NCI-H2196 treated with DMSO at 0.1 percent for 48 hours (cell line): ENCODE results near the gene NCAPD3.
"Not testable (repeated sequence)": the region's sequence is repeated elsewhere in the genome, so short reads cannot be mapped to it uniquely, and the experiment has no call there.

ENCODE experiments used
- DNase-seq: peaks from one replicate; lab custom pipeline; 2025; ENCODE audit not compliant: unreplicated experiment; lab: John Stamatoyannopoulos, UW

The NCAPD3 gene

DNA sequence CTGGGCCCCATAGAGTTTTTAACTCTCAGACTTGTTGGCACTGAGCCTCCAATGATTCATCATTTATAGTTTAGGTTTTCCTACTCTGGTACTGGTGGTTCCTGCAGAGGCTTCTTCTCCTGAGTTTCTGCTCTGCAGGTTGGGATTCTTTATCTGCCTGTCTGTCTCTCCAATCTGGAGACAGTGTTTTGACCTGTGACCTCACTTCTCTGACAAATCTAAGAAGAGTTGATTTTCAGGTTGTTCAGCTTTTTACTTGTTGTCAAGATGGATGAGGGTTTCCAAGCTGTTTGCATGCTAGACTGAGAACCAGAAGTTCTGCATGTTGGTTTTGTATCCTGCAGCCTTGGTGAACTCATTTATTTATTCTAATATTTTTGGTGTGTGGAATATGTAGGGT lies 91.0 kb downstream of the NCAPD3 start:
- DNase-seq = no peak

DNA sequence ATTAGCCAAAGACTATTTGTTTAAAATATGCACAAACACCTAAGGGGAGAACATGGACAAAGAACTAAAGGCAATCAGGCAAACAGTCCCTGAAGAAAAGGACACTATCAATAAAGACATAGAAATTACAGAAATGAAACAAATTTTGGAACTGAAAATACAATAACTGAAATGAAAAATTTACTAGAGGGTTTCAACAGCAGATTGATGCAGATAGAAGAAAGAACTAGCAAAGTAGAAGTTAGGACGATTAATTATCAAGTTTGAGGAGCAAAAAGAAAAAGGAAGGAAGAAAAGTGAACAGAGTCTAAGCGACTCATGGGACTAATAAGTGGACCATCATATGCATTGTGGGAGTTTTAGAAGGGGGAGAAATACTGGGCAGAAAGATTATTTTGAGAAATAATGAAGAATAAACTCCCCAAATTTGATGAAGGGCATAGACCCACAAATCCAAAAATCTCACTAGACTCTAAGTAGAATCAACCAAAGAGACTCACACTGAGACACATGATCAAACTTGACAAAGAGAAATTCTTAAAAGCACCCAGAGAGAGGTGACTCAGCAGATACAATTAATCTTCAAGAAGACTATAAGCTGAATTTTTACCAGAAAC lies 92.0 kb downstream of the NCAPD3 start:
- no peak for DNase-seq

DNA sequence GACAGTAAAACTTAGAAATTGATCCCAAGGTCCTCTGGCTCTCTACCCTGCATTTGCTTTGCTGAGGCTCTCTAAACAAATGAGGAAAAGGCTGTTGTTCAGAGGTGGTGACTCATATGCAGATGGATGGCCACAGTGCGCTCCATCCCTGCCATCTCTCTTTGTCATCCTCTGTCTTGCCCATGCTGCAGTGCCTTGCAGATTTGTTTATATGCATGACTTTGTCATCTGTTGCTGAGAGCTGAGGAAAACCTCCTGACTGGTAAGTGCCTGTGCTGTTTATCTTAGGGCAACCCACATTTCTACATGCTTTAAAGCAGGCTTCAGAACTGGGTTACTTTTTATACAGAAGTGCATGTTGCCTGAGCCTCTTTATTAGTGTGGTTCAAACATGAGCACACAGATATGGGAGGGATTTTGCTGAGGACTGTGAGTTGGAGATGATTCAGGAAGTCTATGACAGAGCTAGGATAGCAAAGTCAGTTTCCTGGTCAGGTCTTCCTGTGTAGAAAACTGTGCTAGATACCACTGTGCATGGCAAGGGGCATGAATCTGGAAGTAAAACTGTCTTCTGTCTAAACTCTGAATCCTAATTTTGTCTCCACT lies 97.4 kb downstream of the NCAPD3 start:
- DNase-seq = no peak

DNA sequence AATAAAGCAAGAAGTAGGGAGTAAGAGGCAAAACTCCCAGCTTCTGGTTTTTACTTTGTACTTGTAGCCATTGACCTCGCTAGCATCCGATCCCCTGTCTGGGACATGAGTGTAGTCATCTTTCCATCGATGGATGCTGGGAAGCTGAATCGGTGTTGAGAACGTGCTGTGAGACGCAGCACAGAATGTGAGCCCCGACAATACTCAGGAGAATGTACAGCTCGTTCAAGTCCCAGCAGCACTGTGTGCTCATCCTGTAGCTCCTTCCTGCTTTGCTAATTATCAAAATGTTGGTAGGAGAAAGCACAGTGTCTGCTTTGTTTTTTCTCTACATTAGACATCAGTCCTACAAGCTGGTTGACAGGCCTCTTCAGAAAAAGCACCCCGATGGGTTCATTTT lies 98.3 kb downstream of the NCAPD3 start:
- no peak for DNase-seq

DNA sequence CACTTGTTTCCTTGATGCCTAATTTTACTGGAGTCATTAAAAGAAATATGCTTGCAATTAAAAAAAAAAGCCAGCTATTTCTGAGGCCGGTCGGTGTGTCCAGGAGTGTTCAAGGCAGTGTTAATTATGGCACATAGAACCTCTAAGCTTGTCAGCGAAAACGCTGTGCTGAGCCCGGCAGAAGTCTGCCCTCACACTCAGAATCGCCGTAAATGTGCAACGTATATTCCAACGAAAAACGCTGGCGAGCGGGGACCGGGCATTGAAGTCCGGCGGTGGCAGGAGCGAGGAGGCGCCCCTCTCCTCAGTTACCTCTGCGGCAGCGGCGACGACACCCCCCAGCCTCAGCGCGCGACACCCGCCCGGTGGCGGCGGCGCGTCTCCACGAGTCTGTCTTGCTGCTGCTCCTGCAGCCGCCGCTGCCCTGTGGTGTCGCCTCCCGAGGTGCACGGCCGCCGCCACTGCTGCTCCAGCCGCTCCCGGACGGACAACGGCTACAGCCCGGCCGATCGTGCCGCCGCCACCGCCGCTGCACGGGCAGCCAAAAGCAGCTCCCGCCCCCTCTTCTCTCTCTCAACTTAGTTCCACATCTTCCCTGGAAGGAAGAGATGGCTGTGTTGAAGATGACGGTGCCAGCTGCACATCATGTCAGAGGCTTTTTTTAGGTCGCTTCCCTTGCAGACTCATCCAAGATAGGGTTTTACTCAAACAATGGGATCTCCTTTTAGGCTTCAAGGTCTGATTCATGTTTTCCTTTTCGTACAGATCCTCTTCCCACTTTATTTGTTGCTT lies 98.9 kb downstream of the NCAPD3 start:
- no peak for DNase-seq

DNA sequence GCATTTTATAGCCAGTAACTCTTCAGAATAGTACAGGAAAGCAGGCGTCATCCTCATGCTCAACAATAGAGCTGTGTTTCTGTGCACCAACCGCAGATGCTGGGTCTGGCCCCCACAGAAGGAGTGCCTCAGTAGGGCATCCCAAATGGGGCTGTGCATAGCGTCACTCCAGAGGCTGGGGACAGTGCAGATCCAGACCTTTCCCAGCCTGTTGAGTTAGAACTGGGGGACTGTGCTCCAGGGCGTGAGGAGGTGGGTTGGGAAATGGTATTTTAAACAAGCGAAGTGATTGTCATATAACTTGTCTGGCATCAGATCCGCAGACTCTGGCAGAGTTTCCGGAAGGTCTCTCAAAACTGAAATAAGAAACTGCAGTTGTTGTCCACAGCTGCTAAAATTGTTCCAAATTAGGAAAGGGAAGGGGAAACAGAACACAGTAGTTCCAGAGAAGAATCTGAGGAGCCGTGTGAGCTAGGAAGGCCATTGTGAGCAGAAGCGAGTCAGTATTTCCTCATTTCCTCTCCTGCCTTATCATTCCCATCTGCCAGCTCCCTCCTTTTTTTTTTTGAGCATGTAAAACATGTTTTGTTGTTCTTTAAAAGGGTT lies 102.7 kb downstream of the NCAPD3 start:
- DNase-seq = no peak

DNA sequence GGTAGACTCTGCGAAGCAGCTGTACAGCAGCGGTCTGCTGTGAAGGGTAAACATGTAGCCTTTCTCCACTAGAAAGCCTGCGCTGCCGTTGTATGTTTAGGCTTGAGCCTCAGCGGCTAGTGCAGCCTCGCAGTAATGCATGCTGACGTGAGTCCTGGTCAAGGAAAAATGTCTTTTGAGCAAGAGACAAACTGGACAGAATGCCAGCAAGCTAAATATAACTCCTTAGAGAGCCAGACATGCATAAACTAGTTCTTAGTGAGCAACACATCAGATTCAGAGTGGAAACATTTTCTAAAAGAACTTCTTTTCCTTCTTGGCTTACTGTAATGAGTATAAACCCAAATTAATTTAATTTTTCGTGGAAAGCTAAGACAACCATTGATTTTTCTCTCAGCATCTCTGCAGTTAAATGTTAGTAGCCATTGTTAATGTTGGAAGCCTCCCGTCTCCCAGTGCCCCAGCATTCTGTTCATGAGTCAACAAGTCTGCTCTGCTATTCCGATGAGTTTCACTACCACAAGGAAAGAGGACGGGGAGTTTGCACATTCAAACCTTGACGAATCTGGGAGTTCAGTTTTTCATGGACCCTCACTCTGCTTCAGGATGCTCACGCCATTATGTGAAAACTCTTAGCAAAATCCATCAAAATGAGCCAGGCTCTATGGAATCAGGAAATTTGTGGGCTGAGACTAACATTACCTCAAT lies 103.5 kb downstream of the NCAPD3 start:
- DNase-seq = no peak

DNA sequence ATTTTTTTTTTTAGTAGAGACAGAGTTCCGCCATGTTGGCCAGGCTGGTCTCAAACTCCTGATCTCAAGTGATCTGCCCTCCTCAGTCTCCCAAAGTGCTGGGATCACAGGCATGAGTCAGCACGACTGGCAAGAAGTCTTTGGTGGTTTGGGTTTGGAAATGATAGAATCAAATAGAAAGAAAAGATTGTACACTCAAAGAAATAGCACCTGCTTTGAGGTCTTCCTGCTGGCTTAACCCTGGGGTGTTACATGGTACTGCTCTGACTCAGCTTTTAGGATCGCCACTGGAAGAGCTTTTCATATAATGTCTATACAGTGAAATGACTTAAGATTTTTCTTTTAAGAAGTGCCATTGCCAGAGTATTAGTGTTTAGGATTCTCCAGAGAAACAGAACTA lies 104.7 kb downstream of the NCAPD3 start:
- no peak for DNase-seq

DNA sequence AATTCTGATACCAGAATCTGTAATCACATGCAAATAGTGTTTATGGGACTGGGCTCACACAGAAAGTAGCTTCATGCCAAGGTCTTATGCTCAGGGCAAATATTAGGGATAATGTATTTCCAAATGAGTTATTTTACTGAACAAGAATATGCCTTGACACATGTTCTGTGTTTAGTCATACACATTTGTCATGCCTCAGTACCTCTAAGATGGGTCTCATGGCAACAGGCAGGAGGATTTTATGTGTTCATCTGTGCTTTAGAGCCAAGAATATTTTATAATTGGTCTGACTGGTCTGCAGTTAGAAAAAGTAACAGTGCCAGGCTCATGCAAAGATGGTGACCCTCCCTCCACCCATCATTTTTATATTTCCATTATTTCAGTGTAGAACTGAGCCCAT lies 105.8 kb downstream of the NCAPD3 start:
- DNase-seq = no peak

DNA sequence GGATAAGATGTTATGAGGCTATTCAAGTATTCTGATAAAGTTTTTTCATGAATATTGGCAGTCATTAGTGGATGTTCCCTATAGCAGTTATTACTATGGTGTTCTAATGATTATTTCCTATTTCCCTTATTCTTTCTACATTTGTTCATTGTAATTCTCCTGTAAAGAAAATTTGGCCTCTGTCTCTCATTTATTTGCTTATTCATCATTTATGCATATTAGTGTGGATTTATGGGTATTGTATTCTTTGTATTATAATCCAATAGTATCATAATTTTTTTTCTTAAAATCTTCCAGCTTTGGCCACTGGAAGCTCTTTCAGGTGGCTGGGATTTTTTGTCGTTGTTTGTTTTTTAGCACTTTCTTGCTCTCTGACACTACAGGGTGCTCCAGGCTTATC lies 107.6 kb downstream of the NCAPD3 start:
- DNase-seq = no peak

DNA sequence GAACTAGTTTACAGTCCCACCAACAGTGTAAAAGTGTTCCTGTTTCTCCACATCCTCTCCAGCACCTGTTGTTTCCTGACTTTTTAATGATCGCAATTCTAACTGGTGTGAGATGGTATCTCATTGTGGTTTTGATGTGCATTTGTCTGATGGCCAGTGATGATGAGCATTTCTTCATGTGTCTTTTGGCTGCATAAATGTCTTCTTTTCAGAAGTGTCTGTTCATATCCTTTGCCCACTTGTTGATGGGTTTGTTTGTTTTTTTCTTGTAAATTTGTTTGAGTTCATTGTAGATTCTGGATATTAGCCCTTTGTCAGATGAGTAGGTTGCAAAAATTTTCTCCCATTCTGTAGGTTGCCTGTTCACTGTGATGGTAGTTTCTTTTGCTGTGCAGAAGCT lies 110.0 kb downstream of the NCAPD3 start:
- DNase-seq = not testable (repeated sequence)

DNA sequence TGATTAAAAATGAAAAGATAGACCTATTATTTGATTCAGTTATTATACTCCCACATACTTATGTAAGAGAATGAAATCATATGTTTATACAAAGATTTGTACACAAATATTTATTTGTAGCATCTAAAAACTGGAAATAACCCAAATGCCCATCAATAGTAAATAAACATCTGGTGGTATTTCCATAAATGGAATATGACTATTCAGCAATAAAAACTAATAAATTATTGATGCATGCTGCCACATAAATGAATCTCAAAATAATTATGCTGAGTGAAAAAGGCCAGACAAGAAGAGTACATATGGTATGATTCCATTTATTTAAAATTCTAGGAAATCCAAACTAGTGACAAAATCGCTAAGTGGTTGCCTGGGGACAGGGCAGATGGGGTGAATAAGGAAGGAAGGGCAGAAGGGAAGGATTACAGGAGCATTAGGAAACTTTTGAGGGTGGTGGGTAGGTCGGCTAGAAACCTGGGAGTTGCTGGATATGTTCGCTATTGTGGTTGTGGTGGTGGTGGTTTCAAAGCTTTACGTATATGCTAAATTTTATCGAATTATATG lies 113.4 kb downstream of the NCAPD3 start:
- no peak for DNase-seq
